Adipocyte (in vitro differentiated cells): Measurements from ENCODE around the gene PLA2G6.
"Not testable (repeated sequence)": the region's sequence is repeated elsewhere in the genome, so short reads cannot be mapped to it uniquely, and the experiment has no call there.

Experiments used
- DNase-seq: peaks from one replicate; pipeline ENCODE4 v3.0.0-alpha.2; 2015; ENCODE audit warnings: low read depth
- H3K27me3 ChIP-seq: replicated peaks from 2 replicates; pipeline ENCODE4 v1.7.0; 2013; ENCODE audit warnings: mild to moderate bottlenecking, low read length, moderate library complexity; ENCODE audit not compliant: control insufficient read depth, insufficient read depth
- H3K36me3 ChIP-seq: 2 replicates; pipeline ENCODE4 v1.7.0; 2013; ENCODE audit warnings: low read length, mild to moderate bottlenecking, moderate library complexity; ENCODE audit not compliant: control insufficient read depth, insufficient read depth, severe bottlenecking
- H3K4me1 ChIP-seq: 2 replicates; pipeline ENCODE4 v1.7.0; 2013; ENCODE audit warnings: mild to moderate bottlenecking, low read length, moderate library complexity; ENCODE audit not compliant: control insufficient read depth, insufficient read depth
- H3K4me3 ChIP-seq: 2 replicates; pipeline ENCODE4 v1.7.0; 2013; ENCODE audit warnings: mild to moderate bottlenecking, low read length, moderate library complexity
- H3K9ac ChIP-seq: 2 replicates; pipeline ENCODE4 v1.7.0; 2013; ENCODE audit warnings: mild to moderate bottlenecking, low read length, moderate library complexity
- H3K9me3 ChIP-seq: 2 replicates; pipeline ENCODE4 v1.7.0; 2013; ENCODE audit warnings: mild to moderate bottlenecking, low read length, moderate library complexity; ENCODE audit not compliant: control insufficient read depth

The PLA2G6 gene

GRCh38 chr22:38155703-38156102, 25.9 kb downstream of the PLA2G6 start:
- Histone ChIP-seq H3K4me3 (no peak overlapping the region), H3K36me3 (no peaks in the 10 kb centered on the region)
- no peak for DNase-seq

GRCh38 chr22:38154563-38154915, 27.1 kb downstream of the PLA2G6 start:
- not testable (repeated sequence) for H3K27me3 ChIP-seq, H3K36me3 ChIP-seq, H3K4me1 ChIP-seq, H3K9ac ChIP-seq, H3K4me3 ChIP-seq, H3K9me3 ChIP-seq, DNase-seq

More at GRCh38 chr22:38155703-38156102, 25.9 kb downstream of the PLA2G6 start:
- Histone ChIP-seq H3K4me1 (no peaks in the 10 kb centered on the region), H3K9ac (no peak overlapping the region), H3K27me3 (no peaks in the 10 kb centered on the region), H3K9me3 (no peaks in the 10 kb centered on the region)

GRCh38 chr22:38153821-38154562, 27.6 kb downstream of the PLA2G6 start:
- H3K27me3 ChIP-seq: no peaks in the 10 kb centered on the region
- H3K4me3 ChIP-seq: no peak overlapping the region
- DNase-seq: no peak
- no peaks in the 10 kb centered on the region for H3K9me3 ChIP-seq
- H3K36me3 ChIP-seq: no peaks in the 10 kb centered on the region
- H3K9ac ChIP-seq: no peak overlapping the region
- H3K4me1 ChIP-seq: no peaks in the 10 kb centered on the region

GRCh38 chr22:38151126-38151500, 30.5 kb downstream of the PLA2G6 start:
- H3K27me3 ChIP-seq: no peaks in the 10 kb centered on the region
- H3K4me1 ChIP-seq: no peaks in the 10 kb centered on the region
- no peaks in the 10 kb centered on the region for H3K36me3 ChIP-seq
- H3K9ac ChIP-seq: no peak overlapping the region
- H3K9me3 ChIP-seq: no peaks in the 10 kb centered on the region
- no peak overlapping the region for H3K4me3 ChIP-seq
- DNase-seq: no peak

- H3K9me3 ChIP-seq: no peaks in the 10 kb centered on the region
- H3K27me3 ChIP-seq: no peaks in the 10 kb centered on the region
- H3K4me3 ChIP-seq: no peak overlapping the region
- no peaks in the 10 kb centered on the region for H3K4me1 ChIP-seq
- peak; percentile 21 for DNase-seq
- no peak overlapping the region for H3K9ac ChIP-seq
- H3K36me3 ChIP-seq: peaks cover 3% of the 10 kb centered on the region
Observed at GRCh38 chr22:38148245-38148644, 33.4 kb downstream of the PLA2G6 start.

GRCh38 chr22:38146166-38146565, 35.5 kb downstream of the PLA2G6 start:
- not testable (repeated sequence) for DNase-seq, H3K9ac ChIP-seq, H3K4me3 ChIP-seq, H3K4me1 ChIP-seq, H3K36me3 ChIP-seq, H3K27me3 ChIP-seq, H3K9me3 ChIP-seq

GRCh38 chr22:38144025-38144405, 37.6 kb downstream of the PLA2G6 start:
- H3K9ac ChIP-seq: no peak overlapping the region
- H3K27me3 ChIP-seq: no peaks in the 10 kb centered on the region
- H3K4me1 ChIP-seq: no peaks in the 10 kb centered on the region
- DNase-seq: no peak
- H3K4me3 ChIP-seq: no peak overlapping the region
- no peaks in the 10 kb centered on the region for H3K9me3 ChIP-seq
- H3K36me3 ChIP-seq: peaks cover 7% of the 10 kb centered on the region

GRCh38 chr22:38142606-38143005, 39.0 kb downstream of the PLA2G6 start:
- Histone ChIP-seq H3K4me1 (no peaks in the 10 kb centered on the region), H3K36me3 (peaks cover 7% of the 10 kb centered on the region)

GRCh38 chr22:38141217-38141973, 40.2 kb downstream of the PLA2G6 start:
- DNase-seq: no peak
- Histone ChIP-seq H3K36me3 (peaks cover 7% of the 10 kb centered on the region), H3K27me3 (no peaks in the 10 kb centered on the region), H3K9ac (no peak overlapping the region), H3K9me3 (no peaks in the 10 kb centered on the region), H3K4me1 (no peaks in the 10 kb centered on the region), H3K4me3 (no peak overlapping the region)

More at GRCh38 chr22:38142606-38143005, 39.0 kb downstream of the PLA2G6 start:
- no peak for DNase-seq
- no peak overlapping the region for H3K4me3 ChIP-seq
- H3K9me3 ChIP-seq: no peaks in the 10 kb centered on the region
- H3K9ac ChIP-seq: no peak overlapping the region
- H3K27me3 ChIP-seq: no peaks in the 10 kb centered on the region

GRCh38 chr22:38139901-38140300, 41.7 kb downstream of the PLA2G6 start:
- Histone ChIP-seq H3K36me3 (peaks cover 7% of the 10 kb centered on the region), H3K27me3 (no peaks in the 10 kb centered on the region), H3K9ac (no peak overlapping the region), H3K4me3 (no peak overlapping the region), H3K4me1 (peaks cover 12% of the 10 kb centered on the region), H3K9me3 (no peaks in the 10 kb centered on the region)
- DNase-seq: no peak

GRCh38 chr22:38138961-38139360, 42.7 kb downstream of the PLA2G6 start:
- no peak overlapping the region for H3K9ac ChIP-seq
- peaks cover 7% of the 10 kb centered on the region for H3K36me3 ChIP-seq
- no peak for DNase-seq
- H3K4me1 ChIP-seq: peaks cover 17% of the 10 kb centered on the region
- H3K4me3 ChIP-seq: no peak overlapping the region
- no peaks in the 10 kb centered on the region for H3K27me3 ChIP-seq
- no peaks in the 10 kb centered on the region for H3K9me3 ChIP-seq
